ENCODE measurements around the gene GRM8. TPM values are rescaled to one million over a fixed set of nuclear protein-coding genes. Genes with fewer than 3 reads are reported as not detected.

GRM8 gene
- total RNA-seq, 4 donors from 2014 or later: 1.0 to 5.0 TPM; not detected in 2

DNA sequence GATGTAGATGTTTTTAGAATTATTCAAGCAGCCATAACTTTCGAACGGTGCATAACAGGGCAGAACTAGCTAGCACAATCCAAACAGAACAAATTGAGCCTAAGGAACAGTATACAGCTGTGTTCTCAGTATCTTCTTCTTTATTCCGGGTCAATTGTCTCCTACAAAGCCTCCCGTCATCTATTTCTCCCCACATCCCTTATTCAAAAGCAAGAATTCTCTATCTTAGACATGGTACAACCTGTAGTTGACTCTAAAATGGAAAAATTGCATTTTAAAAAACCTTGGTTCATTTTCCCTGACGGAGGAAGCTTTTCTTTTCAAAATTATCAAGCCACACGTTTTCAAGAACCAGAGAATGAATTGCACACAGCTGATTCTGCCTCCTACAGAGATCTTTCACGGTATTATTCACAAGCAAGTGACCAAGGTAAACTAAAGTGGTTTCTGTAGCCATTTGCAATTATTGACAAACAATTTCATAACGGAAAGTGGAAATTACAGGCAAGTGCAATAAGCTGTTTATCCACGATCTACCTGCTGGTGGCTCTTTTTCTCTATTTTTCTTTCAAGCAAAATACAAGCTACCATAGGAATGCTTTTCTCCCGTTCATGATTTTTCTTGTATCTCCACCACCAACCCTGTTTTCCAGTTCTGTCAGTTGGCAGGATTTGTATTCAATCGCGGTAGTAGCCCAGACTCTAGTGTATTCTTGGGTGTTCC lies 2.3 kb downstream of the GRM8 start:
- TF ChIP-seq CTCF (IDR thresholded peaks at IDR 0.05) (no peak), POLR2A (IDR thresholded peaks at IDR 0.05) (no peak)
- H3K36me3 ChIP-seq: no peaks in the 10 kb centered on the region
- H3K9me3 ChIP-seq: no peaks in the 10 kb centered on the region
- H3K4me3 ChIP-seq: no peak overlapping the region
- peaks cover 0 to 21% (median 11%) of the 10 kb centered on the region in 4 donors for H3K4me1 ChIP-seq
- DNase-seq: no peak
- no peak overlapping the region for H3K27ac ChIP-seq
- H3K27me3 ChIP-seq: peaks cover 0 to 18% of the 10 kb centered on the region in 2 donors

GRCh38 chr7:127245607-127246006 lies 7.1 kb downstream of the GRM8 start:
- no peaks in the 10 kb centered on the region for H3K36me3 ChIP-seq
- no peak for DNase-seq
- H3K9me3 ChIP-seq: no peaks in the 10 kb centered on the region
- no peaks in the 10 kb centered on the region for H3K27me3 ChIP-seq
- no peak overlapping the region for H3K4me3 ChIP-seq
- H3K4me1 ChIP-seq: no peaks in the 10 kb centered on the region
- TF ChIP-seq POLR2A (IDR thresholded peaks at IDR 0.05): no peak
- no peak for TF ChIP-seq CTCF (IDR thresholded peaks at IDR 0.05)
- H3K27ac ChIP-seq: no peak overlapping the region

GRCh38 chr7:127245002-127245401 lies 7.7 kb downstream of the GRM8 start:
- H3K9me3 ChIP-seq: no peaks in the 10 kb centered on the region
- no peaks in the 10 kb centered on the region for H3K27me3 ChIP-seq
- TF ChIP-seq CTCF (IDR thresholded peaks at IDR 0.05) (no peak), POLR2A (IDR thresholded peaks at IDR 0.05) (no peak)
- no peak overlapping the region for H3K4me3 ChIP-seq
- H3K36me3 ChIP-seq: no peaks in the 10 kb centered on the region
- no peak overlapping the region for H3K27ac ChIP-seq
- no peak for DNase-seq
- no peaks in the 10 kb centered on the region for H3K4me1 ChIP-seq

- Histone ChIP-seq H3K27ac (no peak overlapping the region), H3K4me1 (no peaks in the 10 kb centered on the region), H3K27me3 (no peaks in the 10 kb centered on the region), H3K4me3 (no peak overlapping the region), H3K9me3 (no peaks in the 10 kb centered on the region), H3K36me3 (no peaks in the 10 kb centered on the region)
- DNase-seq: no peak
- no peak for TF ChIP-seq POLR2A (IDR thresholded peaks at IDR 0.05)
- no peak for TF ChIP-seq CTCF (IDR thresholded peaks at IDR 0.05)
Measured at GRCh38 chr7:127239814-127240213, 12.9 kb downstream of the GRM8 start.

DNA sequence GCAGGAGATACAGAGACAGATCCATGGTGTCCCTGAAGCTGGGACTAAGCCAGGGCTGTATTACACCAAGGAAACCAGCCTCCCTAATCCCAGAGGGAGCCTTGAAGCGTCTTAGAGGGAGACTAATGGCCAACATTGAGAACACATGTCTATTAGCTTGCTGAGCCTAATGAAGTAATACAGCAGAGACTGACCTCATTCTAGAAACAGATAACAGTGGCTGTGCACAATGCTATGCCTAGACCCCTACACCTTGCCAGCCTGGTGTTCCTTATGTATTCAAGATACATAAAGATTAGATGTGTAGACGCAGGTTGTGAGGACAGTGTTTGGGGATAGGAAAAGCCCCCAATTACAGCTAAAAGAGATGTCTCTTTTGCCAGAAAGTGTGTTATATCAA lies 19.1 kb downstream of the GRM8 start:
- Histone ChIP-seq H3K9me3 (no peaks in the 10 kb centered on the region), H3K4me1 (no peaks in the 10 kb centered on the region), H3K4me3 (no peak overlapping the region), H3K36me3 (no peaks in the 10 kb centered on the region), H3K27me3 (no peaks in the 10 kb centered on the region), H3K27ac (no peak overlapping the region)
- no peak for DNase-seq
- TF ChIP-seq POLR2A (IDR thresholded peaks at IDR 0.05) (no peak), CTCF (IDR thresholded peaks at IDR 0.05) (no peak)
